UCSD-AML1 (cell line): ENCODE results near the gene TSR1.

Experiments used
- DNase-seq: peaks from one replicate; lab custom pipeline; 2025; ENCODE audit not compliant: unreplicated experiment; lab: John Stamatoyannopoulos, UW

TSR1 gene

DNA sequence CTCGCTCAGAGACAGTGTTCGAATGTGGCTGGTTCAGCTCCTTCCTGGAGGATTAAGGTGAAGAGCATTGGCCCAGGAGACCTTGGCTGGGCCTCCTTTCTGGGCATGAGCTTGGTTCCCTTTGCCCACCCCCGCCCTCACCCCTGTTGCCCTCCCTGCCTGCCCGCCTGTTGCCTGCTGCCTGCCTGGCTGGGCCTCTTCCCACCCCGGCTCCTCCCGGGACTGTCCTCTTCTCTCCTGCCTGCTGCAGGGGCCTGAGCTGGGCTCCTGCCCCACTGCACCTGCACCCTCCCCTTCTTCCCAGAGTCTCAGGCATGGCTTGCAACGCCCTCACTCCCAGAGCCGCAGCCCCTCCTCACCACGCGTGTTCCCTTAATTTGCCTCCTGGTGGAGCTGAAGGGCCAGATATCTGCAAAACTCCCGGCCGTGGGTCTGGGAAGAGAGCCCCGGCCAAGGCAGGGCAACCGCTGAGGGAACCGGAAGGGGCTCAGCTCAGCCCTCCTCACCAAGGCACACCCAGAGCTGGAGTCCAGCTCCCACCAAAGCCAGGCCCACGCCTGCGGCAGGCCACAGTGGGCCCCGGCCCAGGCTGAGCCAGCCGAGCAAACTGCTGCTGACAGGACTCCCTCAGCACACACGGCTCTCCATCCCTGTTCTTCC, 33.4 kb upstream of the TSR1 start:
- peak; percentile 29 for DNase-seq

DNA sequence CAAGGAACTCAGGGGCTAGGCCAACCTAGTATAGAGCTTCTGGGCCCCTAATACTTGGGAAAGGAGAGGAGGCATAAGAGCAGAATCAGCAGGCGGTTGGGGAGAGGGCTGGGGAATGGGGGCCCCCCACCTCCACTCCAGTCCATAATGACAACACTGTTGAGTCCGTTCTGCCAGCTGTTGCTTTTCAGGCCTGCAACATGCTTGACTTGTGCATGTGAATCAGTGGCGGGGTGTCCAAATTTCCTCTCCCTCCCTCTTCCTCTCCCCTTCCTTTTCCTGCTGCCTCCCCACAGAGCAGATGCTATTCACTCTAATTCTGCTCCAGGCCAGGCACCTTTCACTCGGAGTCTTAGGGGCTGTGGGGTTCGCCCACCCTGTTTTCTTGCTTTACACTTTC, 32.8 kb upstream of the TSR1 start:
- peak; percentile 20 for DNase-seq

DNA sequence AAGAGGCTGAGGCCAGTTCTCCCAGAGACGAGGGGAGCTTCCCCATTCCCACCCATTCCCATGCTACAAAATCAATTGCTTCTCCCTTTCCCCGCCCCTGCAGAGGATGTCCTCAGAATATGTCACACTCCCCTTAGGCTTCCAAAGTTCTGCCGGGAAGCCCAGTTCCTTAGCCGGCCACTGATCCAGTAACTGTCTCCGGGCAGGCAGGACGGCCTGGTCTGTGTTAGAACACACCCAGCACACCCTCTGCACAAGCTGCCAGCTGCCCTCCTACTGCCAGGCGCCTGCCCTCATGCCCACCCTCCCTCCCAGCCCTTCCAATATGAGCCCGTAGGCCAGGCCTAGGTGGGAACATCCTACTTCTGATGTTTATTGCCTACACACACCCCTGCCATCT, 32.1 kb upstream of the TSR1 start:
- no peak for DNase-seq

DNA sequence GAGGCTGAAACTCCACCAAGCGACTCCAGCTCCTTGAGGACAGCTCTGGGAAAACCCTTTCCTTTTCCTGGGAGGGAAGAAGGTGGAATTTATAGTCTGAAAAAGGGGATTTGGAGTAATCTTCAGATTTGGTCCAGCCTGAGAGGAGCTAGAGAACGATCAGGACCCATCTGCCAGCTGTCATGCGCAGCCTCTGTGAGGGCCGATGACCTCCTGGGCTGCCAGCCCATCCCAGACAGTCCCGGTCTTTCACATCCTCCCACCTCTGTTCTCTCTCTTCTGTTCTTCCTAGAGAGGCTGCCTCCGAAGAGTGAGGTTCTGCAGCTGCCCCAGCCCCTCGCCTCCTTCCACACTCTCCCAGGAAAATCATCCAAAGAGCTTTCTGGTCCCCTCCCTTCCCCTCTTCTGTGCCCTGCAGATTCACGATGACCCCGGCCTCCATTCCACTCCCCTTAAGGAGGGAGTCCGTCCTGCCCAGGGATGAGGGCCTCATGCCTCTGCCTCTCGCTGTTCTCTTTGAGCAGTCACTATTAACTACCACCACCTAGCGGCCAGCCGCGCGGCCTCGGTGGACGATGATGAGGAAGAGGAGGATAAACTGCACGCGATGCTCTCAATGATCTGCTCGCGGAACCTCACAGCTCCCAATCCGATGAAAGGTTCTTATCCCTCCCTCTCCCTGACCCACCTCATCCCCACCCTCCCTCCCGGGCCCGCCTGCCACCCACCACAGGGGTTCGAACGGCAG, 30.7 kb upstream of the TSR1 start:
- no peak for DNase-seq

DNA sequence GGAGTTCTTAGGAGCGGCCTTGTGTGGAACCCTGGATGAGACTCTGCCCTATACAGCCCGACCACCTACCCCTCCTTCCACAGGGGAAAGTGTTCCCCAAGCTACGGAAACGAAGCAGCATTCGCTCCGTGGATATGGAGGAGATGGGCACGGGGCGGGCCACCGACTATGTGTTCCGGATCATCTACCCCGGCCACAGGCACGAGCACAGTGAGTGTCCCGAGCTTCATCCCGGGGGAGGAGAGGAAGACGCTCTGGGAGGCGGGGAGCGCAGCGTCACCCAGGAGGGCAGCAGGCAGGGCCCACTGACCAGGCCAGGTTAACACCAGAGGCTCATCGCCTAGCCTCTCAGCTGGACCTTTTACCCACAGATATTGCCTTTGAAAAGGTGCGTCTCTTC, 28.9 kb upstream of the TSR1 start:
- no peak for DNase-seq

DNA sequence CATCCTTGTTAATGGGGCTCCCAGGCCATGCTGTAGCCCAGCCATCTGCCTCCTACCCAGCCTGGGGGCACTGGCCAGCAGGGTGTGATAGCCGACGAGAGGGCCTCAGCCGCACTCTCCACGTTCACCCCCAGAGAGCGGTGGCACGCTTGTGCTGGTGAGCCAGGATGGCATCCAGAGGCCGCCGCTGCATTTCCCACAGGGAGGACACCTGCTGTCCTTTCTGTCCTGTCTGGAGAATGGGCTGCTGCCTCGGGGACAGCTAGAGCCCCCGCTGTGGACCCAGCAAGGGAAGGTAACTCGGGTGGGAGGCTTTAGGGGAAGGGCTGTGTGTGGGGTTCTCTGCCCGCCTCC, 28.5 kb upstream of the TSR1 start:
- DNase-seq = no peak

DNA sequence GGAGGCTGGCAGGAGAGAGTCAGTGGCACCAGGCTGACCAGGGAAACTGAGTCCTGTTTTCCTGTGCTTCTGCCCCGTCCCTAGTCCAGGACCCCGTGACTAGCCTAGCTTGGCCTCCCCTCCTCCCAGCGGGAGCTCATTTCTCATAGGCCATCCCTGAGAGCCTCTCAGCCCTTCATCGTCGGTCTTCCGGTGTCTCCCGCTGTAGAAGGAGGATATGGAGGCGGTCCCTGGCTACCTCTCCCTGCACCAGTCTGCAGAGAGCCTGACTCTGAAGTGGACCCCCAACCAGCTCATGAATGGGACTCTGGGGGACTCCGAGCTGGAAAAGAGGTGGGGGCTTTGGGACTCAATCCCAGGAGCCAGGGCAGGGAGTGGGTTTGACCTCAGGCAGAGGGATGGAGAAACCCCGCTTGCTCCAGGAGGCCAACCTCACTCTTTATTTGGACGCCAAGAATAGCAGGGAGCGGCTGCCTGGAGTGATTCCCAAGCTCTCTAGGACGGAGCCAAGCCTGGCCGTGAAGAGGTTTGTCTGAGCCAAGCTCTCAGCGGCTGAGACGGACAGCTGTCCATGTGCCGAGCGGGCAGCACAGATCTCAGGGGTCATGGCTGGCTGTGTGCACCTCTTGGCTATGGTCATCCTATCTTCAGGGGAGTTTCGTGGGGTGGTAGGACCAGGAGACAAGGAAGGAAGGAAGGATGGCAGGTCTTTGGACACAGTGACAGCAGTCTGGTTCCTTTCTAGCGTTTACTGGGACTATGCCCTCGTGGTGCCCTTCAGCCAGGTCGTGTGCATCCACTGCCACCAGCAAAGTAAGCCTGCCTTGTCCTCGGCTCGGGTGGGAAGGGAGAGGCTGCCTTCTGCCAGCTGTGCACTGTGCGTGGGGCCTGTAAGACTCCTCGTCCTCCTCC, 27.9 kb upstream of the TSR1 start:
- DNase-seq = no peak

DNA sequence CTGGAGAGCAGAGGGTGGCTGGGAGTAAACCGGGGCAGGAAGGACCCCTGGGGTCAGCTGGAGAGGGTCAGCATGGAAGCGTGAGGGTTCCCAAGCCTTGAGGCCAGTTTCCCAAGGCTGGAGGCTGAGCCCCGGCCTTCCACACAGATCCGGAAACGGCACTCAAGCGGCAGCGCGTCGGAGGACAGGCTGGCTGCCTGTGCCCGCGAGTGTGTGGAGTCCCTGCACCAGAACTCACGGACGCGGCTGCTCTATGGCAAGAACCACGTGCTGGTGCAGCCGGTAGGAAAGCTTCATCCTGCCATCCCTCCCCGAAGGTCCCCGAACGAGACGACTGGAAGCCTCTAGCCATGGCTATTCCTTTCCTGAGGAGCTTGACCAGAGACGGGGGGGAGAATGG, 27.1 kb upstream of the TSR1 start:
- no peak for DNase-seq

DNA sequence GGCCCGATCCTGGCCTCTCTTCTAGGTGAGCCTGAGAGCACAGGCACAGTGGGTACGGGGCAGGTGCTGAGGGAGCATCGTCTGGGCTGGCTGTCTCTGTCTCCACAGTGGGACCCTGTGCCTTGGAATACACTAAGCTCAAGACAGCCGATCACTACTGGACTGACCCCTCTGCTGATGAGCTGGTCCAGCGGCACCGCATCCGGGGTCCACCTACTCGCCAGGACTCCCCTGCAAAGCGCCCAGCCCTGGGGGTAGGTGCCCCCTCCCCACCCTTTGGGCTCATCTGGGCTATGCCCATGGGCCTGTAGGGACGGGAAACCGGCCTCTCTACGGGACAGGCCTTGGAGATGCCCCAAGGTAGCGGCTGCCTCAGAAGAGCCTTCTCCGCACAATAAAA, 26.6 kb upstream of the TSR1 start:
- DNase-seq = no peak

DNA sequence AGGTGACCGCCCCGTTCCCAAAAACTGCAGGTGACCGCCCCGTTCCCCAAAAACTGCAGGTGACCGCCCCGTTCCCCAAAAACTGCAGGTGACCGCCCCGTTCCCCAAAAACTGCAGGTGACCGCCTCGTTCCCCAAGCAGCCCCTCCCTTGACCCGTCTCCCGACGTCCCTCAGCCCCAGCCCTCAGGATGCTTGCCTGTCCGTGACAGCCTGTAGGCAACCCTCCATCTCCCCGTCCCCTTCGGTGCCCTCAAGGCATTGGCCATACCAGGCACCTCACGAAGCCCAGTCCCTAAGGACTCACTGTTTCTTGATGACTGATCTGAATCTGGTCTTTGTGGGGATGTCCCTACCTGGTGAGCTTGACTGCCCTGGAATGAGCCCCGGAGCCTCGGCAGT, 26.2 kb upstream of the TSR1 start:
- DNase-seq = no peak

DNA sequence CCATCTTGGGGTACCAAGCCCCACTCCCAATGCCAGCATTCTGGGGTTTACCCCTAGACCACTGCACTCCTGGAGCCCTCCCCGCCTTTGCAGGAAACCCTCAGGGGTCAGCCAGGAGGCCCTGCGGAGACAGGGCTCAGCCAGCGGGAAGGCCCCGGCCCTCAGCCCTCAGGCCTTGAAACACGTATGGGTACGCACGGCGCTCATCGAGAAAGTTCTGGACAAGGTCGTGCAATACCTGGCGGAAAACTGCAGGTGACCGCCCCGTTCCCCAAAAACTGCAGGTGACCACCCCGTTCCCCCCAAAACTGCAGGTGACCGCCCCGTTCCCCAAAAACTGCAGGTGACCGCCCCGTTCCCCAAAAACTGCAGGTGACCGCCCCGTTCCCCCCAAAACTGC, 25.8 kb upstream of the TSR1 start:
- no peak for DNase-seq

DNA sequence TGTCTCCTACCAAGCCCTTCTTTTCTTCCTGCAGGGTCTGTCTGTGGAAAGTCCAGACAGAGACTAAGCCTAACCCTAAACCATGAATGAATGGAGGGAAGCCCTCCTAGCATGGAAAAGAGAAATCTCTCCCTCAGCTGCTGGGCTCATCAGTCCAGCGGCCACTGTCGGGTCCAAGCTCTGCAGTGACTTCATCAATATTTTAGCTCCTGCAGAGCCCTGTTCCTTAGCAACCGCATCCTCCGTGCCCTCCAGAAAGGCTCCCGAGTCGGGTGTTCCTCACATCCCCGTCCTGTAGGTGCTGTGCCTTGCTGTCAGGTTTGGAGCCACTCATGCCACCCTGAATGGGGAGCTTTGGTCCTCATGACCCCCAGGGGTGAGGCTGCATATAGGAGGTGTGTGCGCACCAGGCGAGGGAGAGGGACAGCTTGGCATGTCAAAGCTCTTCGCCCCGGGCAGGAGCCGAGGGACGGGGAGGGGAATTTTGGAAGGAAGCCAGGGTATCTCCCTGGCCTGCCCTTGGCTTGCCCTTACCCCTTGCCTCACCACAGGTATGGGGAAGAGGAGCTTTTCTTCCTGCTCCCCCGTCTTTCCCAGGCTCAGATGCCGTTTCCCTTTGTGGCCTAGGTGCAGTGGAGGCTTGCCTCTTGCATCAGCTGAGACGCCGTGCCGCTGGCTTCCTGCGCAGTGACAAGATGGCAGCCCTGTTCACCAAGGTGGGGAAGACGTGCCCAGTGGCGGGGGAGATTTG, 24.9 kb upstream of the TSR1 start:
- no peak for DNase-seq

DNA sequence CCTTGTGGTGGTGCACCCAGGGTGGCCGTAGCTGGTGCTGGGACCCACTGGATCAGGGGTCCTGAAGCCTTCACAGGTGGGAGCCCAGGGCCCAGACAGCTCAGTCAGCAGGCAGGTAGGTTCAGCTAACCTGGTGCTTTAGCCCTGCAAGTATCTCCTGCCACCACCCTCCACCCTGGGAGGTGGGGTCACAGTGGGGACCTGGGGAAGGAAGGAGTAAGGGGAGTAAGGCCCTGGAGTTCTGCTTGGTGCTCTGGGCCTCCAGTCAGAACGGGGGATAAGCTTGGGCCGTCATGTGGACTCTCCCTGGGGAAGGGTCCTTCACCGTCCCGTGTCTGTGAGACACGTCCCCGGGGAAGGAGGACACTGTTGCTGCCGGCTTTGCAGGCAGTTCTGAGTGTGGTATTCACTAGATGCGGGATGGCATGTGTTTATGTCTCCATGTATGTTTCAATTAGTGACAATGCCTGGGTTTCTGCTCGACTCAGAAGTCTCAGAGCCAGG, 21.7 kb upstream of the TSR1 start:
- no peak for DNase-seq

DNA sequence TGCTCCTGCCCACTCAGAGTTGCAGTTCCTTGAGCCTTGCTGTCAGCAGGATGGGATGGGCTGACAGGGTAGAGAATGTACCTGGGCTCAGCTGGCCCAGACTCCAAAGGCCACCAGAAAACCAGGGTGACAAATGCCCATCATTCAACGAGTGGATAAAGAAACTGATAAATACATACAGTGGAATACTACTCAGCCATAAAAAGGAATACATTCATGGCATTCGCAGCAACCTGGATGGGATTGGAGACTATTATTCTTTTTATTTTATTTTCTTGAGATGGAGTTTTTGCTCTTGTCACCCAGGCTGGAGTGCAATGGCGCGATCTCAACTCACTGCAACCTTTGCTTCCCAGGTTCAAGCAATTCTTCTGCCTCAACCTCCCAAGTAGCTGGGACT, 21.0 kb upstream of the TSR1 start:
- no peak for DNase-seq

DNA sequence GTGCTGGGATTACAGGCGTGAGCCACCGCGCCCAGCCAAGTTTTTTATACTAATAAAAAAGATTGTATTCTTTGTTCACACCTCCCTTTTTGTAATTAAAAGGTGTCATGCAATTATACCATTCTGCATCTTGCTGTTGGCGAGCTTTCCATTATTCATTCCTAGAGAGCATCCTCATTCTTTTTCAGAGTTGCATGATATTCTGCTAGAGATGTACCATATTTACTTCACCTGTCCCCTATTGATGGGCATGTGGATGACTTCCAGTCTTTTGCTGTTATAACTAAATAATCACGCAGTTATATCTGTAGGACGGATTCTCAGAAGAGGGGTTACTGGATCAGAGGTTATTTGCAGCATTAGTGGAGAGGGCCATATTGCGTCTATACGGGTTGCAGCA, 18.1 kb upstream of the TSR1 start:
- DNase-seq = no peak

DNA sequence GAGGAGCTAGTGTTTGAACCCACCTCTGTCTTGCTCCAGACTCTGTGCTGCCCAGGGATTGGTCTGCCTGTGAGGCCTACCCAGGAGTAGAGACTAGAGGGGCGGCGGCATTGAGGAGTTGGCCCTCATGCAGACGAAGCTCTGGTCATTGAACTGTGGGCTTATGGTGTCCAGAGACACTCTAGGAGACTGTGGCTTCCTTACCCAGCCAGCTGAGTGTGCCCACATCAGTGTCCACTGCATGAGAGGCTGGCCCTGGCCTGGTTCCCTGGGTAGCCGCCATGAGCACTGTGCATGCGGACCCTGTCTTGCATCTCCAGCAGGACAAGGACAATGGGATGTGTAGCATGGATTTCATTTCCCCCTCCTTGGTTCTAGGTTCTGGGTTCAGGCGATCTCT, 15.0 kb upstream of the TSR1 start:
- no peak for DNase-seq

DNA sequence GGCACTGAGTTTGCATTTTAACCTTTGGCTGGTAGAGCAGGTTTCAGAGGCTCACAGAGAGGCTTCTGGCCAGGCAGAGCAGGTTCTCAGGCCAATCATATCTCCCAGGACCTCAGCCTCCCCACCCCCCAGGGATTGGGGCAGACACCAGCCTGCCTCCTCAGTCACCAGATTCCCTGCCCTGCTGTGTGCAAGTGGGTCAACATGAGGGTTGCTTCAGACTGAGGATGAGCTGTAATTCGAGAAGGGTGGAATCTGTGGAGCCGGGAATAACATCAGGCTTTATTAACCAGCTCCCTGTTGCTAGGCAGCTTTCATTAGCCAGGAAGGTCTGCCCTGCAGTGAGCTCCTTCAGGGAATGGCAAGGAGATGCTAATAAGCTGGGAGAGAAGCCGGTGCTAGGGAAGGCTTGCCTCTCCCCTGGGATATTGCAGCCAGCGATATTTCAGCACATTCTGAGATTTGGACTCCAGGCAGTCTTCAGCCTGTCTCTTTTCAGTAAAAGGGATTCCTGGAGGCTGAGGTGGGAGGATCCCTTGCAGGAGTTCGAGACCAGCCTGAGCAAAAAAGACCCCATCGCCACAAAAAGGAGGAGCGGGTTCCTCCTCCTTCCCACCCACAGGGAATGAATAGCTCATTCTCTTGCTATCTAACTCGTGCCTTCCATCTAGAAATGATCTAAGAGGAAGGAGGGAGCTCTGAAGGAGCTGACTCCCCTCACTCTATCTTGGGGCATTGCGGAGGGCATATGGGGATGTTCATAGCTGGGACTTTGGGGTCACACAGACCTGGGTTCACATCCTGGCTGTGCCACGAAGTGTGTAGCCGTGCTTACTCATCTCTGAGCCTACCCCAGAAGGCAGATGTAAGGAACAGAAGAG, 11.8 kb upstream of the TSR1 start:
- no peak for DNase-seq

DNA sequence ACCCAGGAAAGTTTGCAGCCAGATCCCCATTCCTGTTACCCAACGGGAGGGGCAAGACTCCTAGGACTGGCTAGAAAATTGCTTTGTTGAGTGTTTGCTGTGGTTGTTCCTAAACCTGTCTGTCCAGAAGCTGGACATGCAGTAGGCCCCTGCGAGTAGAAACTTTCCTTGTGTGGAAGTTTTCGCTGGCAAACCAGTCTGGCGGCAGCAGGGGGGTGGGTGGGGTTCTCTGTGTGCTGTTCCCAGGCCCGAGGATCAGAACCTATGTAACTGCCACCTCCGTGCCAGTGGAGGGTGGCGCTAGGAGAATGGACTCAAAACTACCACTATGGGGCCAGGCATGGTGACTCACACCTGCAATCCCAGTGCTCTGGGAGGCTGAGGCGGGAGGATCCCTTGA, 10.2 kb upstream of the TSR1 start:
- no peak for DNase-seq

DNA sequence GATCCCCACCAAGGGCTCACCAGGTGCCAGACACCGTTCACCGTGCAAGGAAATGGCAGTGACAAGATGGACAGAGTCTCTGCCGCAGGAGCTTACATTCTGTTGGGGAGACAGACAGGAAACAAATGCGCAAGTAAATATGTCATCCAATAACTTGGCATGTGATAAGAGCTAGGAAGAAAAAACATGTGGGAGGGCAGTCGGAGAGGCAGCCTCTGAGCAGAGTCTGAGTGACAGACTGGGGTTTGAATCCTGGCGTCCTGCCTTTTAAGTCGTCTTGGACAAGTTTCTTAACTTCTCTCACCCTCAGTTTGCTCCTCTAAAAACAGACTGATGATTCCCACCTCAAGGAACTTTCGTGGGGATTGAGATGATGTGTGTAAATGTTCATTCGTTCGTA, 8.3 kb upstream of the TSR1 start:
- no peak for DNase-seq

DNA sequence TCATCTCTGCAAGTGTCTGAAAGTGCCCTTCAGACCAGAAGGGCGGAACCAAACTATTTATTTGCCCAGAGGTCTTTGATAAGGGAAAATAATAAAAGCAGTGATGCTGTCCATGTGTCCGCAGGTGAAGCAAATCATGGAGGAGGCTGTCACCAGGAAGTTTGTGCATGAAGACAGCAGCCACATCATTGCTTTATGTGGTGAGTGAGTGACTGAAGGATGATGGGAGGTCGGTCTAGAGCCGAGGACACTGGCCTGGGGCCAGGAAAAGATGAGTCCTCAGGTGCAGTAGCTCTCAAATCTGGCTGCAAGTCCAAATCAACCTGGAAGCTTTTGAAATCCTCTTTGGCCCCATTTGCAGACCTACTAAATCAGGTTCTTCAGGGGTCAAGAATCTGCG, 7.2 kb upstream of the TSR1 start:
- DNase-seq = no peak
